Retinal pigment epithelial cell (primary cell): ENCODE results near the gene DGKE.
A peak's percentile ranks its signal among the peaks of the same experiment; 100 is the strongest.

ENCODE experiments used
- DNase-seq: peaks from one replicate; pipeline ENCODE4 v3.0.0-alpha.2; 2010; ENCODE audit warnings: low read depth
- H3K4me3 ChIP-seq: 2 replicates; pipeline ENCODE4 v1.5.1; 2011; ENCODE audit warnings: mild to moderate bottlenecking, low read length, control low read depth, moderate library complexity
- CTCF ChIP-seq: conservative IDR thresholded peaks from 2 replicates; pipeline ENCODE4 v1.5.1; 2011; ENCODE audit warnings: low read depth, low read length, control low read depth, inconsistent platforms

Gene DGKE

GRCh38 chr17:56887552-56888467, 53.9 kb downstream of the DGKE start:
- no peak for DNase-seq
- no peak overlapping the region for H3K4me3 ChIP-seq
- no peak for TF ChIP-seq CTCF

- no peak for TF ChIP-seq CTCF
- DNase-seq: no peak
- no peak overlapping the region for H3K4me3 ChIP-seq
Measured at GRCh38 chr17:56890390-56890789, 56.4 kb downstream of the DGKE start.

- DNase-seq: no peak
- H3K4me3 ChIP-seq: no peak overlapping the region
- TF ChIP-seq CTCF: no peak
Measured at GRCh38 chr17:56890906-56891674, 57.1 kb downstream of the DGKE start.

- TF ChIP-seq CTCF: peak; percentile 55
- no peak for DNase-seq
- no peak overlapping the region for H3K4me3 ChIP-seq
Measured at GRCh38 chr17:56891751-56892150, 57.8 kb downstream of the DGKE start.

GRCh38 chr17:56892333-56892732, 58.4 kb downstream of the DGKE start:
- H3K4me3 ChIP-seq: no peak overlapping the region
- no peak for TF ChIP-seq CTCF
- DNase-seq: no peak

- TF ChIP-seq CTCF: no peak
- H3K4me3 ChIP-seq: no peak overlapping the region
- no peak for DNase-seq
Measured at GRCh38 chr17:56893503-56893902, 59.6 kb downstream of the DGKE start.
